Stimulated activated CD8-positive, alpha-beta memory T cell treated with anti-CD3 and anti-CD28 coated beads, Interleukin-4, amount 100 ng/mL, for 1 hour (primary cell): Measurements from ENCODE around the gene SYNE1.

Source experiments
- DNase-seq, 2 donors: peaks; one replicate each; pipeline ENCODE4 v3.0.0-alpha.2; 2020; ENCODE audit warnings: low read depth in 2 of 2, low spot score in 1 of 2

SYNE1 gene

GRCh38 chr6:152206072-152206818 is 430.9 kb downstream of the SYNE1 start:
- DNase-seq = peak in 1 of 2 donors; percentile 29

GRCh38 chr6:152204591-152204990 is 432.6 kb downstream of the SYNE1 start:
- DNase-seq = no peak

- no peak for DNase-seq
Observed at GRCh38 chr6:152201120-152201519, 436.0 kb downstream of the SYNE1 start.

- no peak for DNase-seq
Observed at GRCh38 chr6:152195896-152196295, 441.3 kb downstream of the SYNE1 start.

- no peak for DNase-seq
Observed at GRCh38 chr6:152189736-152190135, 447.4 kb downstream of the SYNE1 start.

- no peak for DNase-seq
Observed at GRCh38 chr6:152188011-152188410, 449.2 kb downstream of the SYNE1 start.

GRCh38 chr6:152186840-152187239 is 450.3 kb downstream of the SYNE1 start:
- no peak for DNase-seq

GRCh38 chr6:152184917-152185574 is 452.1 kb downstream of the SYNE1 start:
- no peak for DNase-seq

GRCh38 chr6:152184573-152184916 is 452.6 kb downstream of the SYNE1 start:
- DNase-seq = no peak

- DNase-seq = no peak
Observed at GRCh38 chr6:152180601-152181000, 456.6 kb downstream of the SYNE1 start.

- DNase-seq = no peak
Observed at GRCh38 chr6:152176268-152176667, 460.9 kb downstream of the SYNE1 start.

- no peak for DNase-seq
Observed at GRCh38 chr6:152173957-152174356, 463.2 kb downstream of the SYNE1 start.

GRCh38 chr6:152173321-152173720 is 463.8 kb downstream of the SYNE1 start:
- no peak for DNase-seq

- no peak for DNase-seq
Observed at GRCh38 chr6:152170702-152171667, 466.2 kb downstream of the SYNE1 start.

GRCh38 chr6:152170313-152170701 is 466.9 kb downstream of the SYNE1 start:
- DNase-seq = no peak

- DNase-seq = no peak
Observed at GRCh38 chr6:152167641-152168603, 469.2 kb downstream of the SYNE1 start.

- DNase-seq = no peak
Observed at GRCh38 chr6:152166897-152167296, 470.3 kb downstream of the SYNE1 start.

- no peak for DNase-seq
Observed at GRCh38 chr6:152166497-152166896, 470.7 kb downstream of the SYNE1 start.

- DNase-seq = no peak
Observed at GRCh38 chr6:152164957-152165356, 472.2 kb downstream of the SYNE1 start.

- DNase-seq = no peak
Observed at GRCh38 chr6:152161501-152161900, 475.7 kb downstream of the SYNE1 start.

- DNase-seq = no peak
Observed at GRCh38 chr6:152160346-152160745, 476.8 kb downstream of the SYNE1 start.
